Gastrocnemius medialis (tissue), 4 donors: Measurements from ENCODE around the gene IQSEC1.

Experiments
- POLR2A ChIP-seq, 2 donors: fragments of 450-650 bp; IDR thresholded peaks; one replicate each; pipeline ENCODE4 v1.6.1; 2017; ENCODE audit warnings: antibody characterized with exemption in 2 of 2, mild to moderate bottlenecking in 2 of 2, moderate library complexity in 2 of 2
- TF ChIP-seq, protein P1 (sequence below), 5 experiments: fragments of 450-650 bp in 3 of 5; fragments of 200-600 bp in 2 of 5; sonication (generic) in 2 of 5; IDR thresholded peaks in 4 of 5; conservative IDR thresholded peaks in 1 of 5; 1 replicate in 4 of 5; 2 replicates in 1 of 5; pipeline ENCODE4 v1.5.1; 2016 to 2019; ENCODE audit warnings: antibody characterized with exemption in 5 of 5, mild to moderate bottlenecking in 3 of 5, moderate library complexity in 3 of 5

GRCh38 chr3:13005301-13005700, 67.9 kb downstream of the IQSEC1 start:
- TF ChIP-seq POLR2A (IDR thresholded peaks at IDR 0.05), result no peak
- TF ChIP-seq, protein P1, sequence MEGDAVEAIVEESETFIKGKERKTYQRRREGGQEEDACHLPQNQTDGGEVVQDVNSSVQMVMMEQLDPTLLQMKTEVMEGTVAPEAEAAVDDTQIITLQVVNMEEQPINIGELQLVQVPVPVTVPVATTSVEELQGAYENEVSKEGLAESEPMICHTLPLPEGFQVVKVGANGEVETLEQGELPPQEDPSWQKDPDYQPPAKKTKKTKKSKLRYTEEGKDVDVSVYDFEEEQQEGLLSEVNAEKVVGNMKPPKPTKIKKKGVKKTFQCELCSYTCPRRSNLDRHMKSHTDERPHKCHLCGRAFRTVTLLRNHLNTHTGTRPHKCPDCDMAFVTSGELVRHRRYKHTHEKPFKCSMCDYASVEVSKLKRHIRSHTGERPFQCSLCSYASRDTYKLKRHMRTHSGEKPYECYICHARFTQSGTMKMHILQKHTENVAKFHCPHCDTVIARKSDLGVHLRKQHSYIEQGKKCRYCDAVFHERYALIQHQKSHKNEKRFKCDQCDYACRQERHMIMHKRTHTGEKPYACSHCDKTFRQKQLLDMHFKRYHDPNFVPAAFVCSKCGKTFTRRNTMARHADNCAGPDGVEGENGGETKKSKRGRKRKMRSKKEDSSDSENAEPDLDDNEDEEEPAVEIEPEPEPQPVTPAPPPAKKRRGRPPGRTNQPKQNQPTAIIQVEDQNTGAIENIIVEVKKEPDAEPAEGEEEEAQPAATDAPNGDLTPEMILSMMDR (IDR thresholded peaks at IDR 0.05 in 4 of 5, conservative IDR thresholded peaks at IDR 0.05 in 1 of 5), result no peak
